ENCODE measurements around the gene ADAMTS15.
"Not testable (repeated sequence)": the region's sequence is repeated elsewhere in the genome, so short reads cannot be mapped to it uniquely, and the experiment has no call there.

The ADAMTS15 gene

GRCh38 chr11:130434521-130435223 lies 13.8 kb upstream of the ADAMTS15 start:
- DNase-seq (ENCODE audit: insufficient read length, low spot score) (peak; percentile 44), FAIRE-seq (peak; percentile 89)
- TF ChIP-seq POLR2A (IDR thresholded peaks at IDR 0.05; ENCODE audit: low read depth, low read length), result no peak

GRCh38 chr11:130435671-130436070 lies 12.8 kb upstream of the ADAMTS15 start:
- no peak for DNase-seq (ENCODE audit: insufficient read length, low spot score)
- no peak for FAIRE-seq
- TF ChIP-seq POLR2A (IDR thresholded peaks at IDR 0.05; ENCODE audit: low read depth, low read length), result no peak

- FAIRE-seq, result no peak
- TF ChIP-seq POLR2A (IDR thresholded peaks at IDR 0.05; ENCODE audit: low read depth, low read length), result no peak
Observed at GRCh38 chr11:130436171-130436570, 12.3 kb upstream of the ADAMTS15 start.

GRCh38 chr11:130437848-130438247 lies 10.6 kb upstream of the ADAMTS15 start:
- FAIRE-seq, result no peak
- TF ChIP-seq POLR2A (IDR thresholded peaks at IDR 0.05; ENCODE audit: low read depth, low read length), result no peak
- no peak for DNase-seq (ENCODE audit: insufficient read length, low spot score)

More at GRCh38 chr11:130436171-130436570, 12.3 kb upstream of the ADAMTS15 start:
- no peak for DNase-seq (ENCODE audit: insufficient read length, low spot score)

- FAIRE-seq; DNase-seq (ENCODE audit: insufficient read length, low spot score): not testable (repeated sequence)
Observed at GRCh38 chr11:130438401-130439159, 9.9 kb upstream of the ADAMTS15 start.

GRCh38 chr11:130439160-130439519 lies 9.3 kb upstream of the ADAMTS15 start:
- FAIRE-seq (no peak), DNase-seq (ENCODE audit: insufficient read length, low spot score) (no peak)
- TF ChIP-seq POLR2A (IDR thresholded peaks at IDR 0.05; ENCODE audit: low read depth, low read length), result no peak

- TF ChIP-seq POLR2A (IDR thresholded peaks at IDR 0.05; ENCODE audit: low read depth, low read length), result no peak
- no peak for DNase-seq (ENCODE audit: insufficient read length, low spot score)
- no peak for FAIRE-seq
Observed at GRCh38 chr11:130439876-130440275, 8.6 kb upstream of the ADAMTS15 start.

GRCh38 chr11:130441719-130442118 lies 6.7 kb upstream of the ADAMTS15 start:
- DNase-seq (ENCODE audit: insufficient read length, low spot score), result no peak

GRCh38 chr11:130442737-130443136 lies 5.7 kb upstream of the ADAMTS15 start:
- no peak for DNase-seq (ENCODE audit: insufficient read length, low spot score)
- no peak for TF ChIP-seq POLR2A (IDR thresholded peaks at IDR 0.05; ENCODE audit: low read depth, low read length)
- FAIRE-seq, result no peak

More at GRCh38 chr11:130441719-130442118, 6.7 kb upstream of the ADAMTS15 start:
- no peak for TF ChIP-seq POLR2A (IDR thresholded peaks at IDR 0.05; ENCODE audit: low read depth, low read length)
- FAIRE-seq, result no peak

- DNase-seq (ENCODE audit: insufficient read length, low spot score) (no peak), FAIRE-seq (no peak)
- no peak for TF ChIP-seq POLR2A (IDR thresholded peaks at IDR 0.05; ENCODE audit: low read depth, low read length)
Observed at GRCh38 chr11:130445788-130446187, 2.7 kb upstream of the ADAMTS15 start.

GRCh38 chr11:130448039-130448415 lies 418 bp upstream of the ADAMTS15 start:
- DNase-seq (ENCODE audit: insufficient read length, low spot score) (no peak), FAIRE-seq (no peak)
- no peak for TF ChIP-seq POLR2A (IDR thresholded peaks at IDR 0.05; ENCODE audit: low read depth, low read length)

GRCh38 chr11:130449310-130449990 lies 1.0 kb downstream of the ADAMTS15 start:
- no peak for DNase-seq (ENCODE audit: insufficient read length, low spot score)
- no peak for TF ChIP-seq POLR2A (IDR thresholded peaks at IDR 0.05; ENCODE audit: low read depth, low read length)
- no peak for FAIRE-seq

- TF ChIP-seq POLR2A (IDR thresholded peaks at IDR 0.05; ENCODE audit: low read depth, low read length), result no peak
- FAIRE-seq (no peak), DNase-seq (ENCODE audit: insufficient read length, low spot score) (no peak)
Observed at GRCh38 chr11:130449996-130450769, 1.7 kb downstream of the ADAMTS15 start.

All from H54 (cell line).